MM.1S (cell line): ENCODE measurements around the gene ACCSL.

Experiments
- DNase-seq: peaks from one replicate; pipeline ENCODE4 v3.0.0-alpha.2; 2015
- H2AFZ ChIP-seq: fragments of 300-600 bp; sonication (generic); 2 replicates; pipeline ENCODE4 v1.6.0; 2016; ENCODE audit warnings: antibody characterized with exemption, low read length
- H3F3A ChIP-seq: fragments of 300-600 bp; sonication (generic); 2 replicates; pipeline ENCODE4 v1.6.1; 2016; ENCODE audit warnings: mild to moderate bottlenecking, antibody characterized with exemption, low read length, moderate library complexity, mixed read lengths; ENCODE audit not compliant: insufficient read depth
- H3K27ac ChIP-seq: fragments of 300-600 bp; sonication (generic); 2 replicates; pipeline ENCODE4 v1.5.1; 2016; ENCODE audit warnings: mild to moderate bottlenecking, low read length
- H3K27me3 ChIP-seq: fragments of 300-600 bp; sonication (generic); replicated peaks from 2 replicates; pipeline ENCODE4 v1.6.0; 2016; ENCODE audit warnings: low read length; ENCODE audit not compliant: insufficient read depth
- H3K36me3 ChIP-seq: fragments of 300-600 bp; sonication (generic); replicated peaks from 2 replicates; pipeline ENCODE4 v1.6.1; 2016; ENCODE audit warnings: mild to moderate bottlenecking, low read length, mixed read lengths; ENCODE audit not compliant: insufficient read depth
- H3K4me1 ChIP-seq: fragments of 300-600 bp; sonication (generic); 2 replicates; pipeline ENCODE4 v1.6.1; 2016; ENCODE audit warnings: low read length, mixed read lengths
- H3K4me2 ChIP-seq: fragments of 300-600 bp; sonication (generic); 2 replicates; pipeline ENCODE4 v1.6.0; 2016; ENCODE audit warnings: low read depth, low read length
- H3K4me3 ChIP-seq: fragments of 300-600 bp; sonication (generic); 2 replicates; pipeline ENCODE4 v1.5.1; 2016; ENCODE audit warnings: low read length, mixed read lengths
- H3K79me2 ChIP-seq: fragments of 300-600 bp; sonication (generic); 2 replicates; pipeline ENCODE4 v1.6.1; 2016; ENCODE audit warnings: mixed run types, low read length, mixed read lengths
- H3K9ac ChIP-seq: fragments of 300-600 bp; sonication (generic); 2 replicates; pipeline ENCODE4 v1.6.1; 2016; ENCODE audit warnings: low read length, mixed read lengths
- H3K9me2 ChIP-seq: fragments of 300-600 bp; sonication (generic); replicated peaks from 2 replicates; pipeline ENCODE4 v1.6.1; 2016; ENCODE audit warnings: mild to moderate bottlenecking, low read length, mixed read lengths; ENCODE audit not compliant: insufficient read depth
- H3K9me3 ChIP-seq: fragments of 300-600 bp; sonication (generic); replicated peaks from 2 replicates; pipeline ENCODE4 v1.6.1; 2016; ENCODE audit warnings: mild to moderate bottlenecking, low read length, mixed read lengths; ENCODE audit not compliant: insufficient read depth
- H4K20me1 ChIP-seq: fragments of 300-600 bp; sonication (generic); 2 replicates; pipeline ENCODE4 v1.6.1; 2016; ENCODE audit warnings: mild to moderate bottlenecking, low read length, moderate library complexity, mixed read lengths; ENCODE audit not compliant: insufficient read depth
- EZH2 ChIP-seq: fragments of 300-600 bp; sonication (generic); optimal IDR thresholded peaks from 2 replicates; pipeline ENCODE3; 2017; ENCODE audit warnings: low read depth, mild to moderate bottlenecking, antibody characterized with exemption, low read length, mixed read lengths
- EZH2phosphoT487 ChIP-seq: fragments of 300-600 bp; sonication (generic); IDR thresholded peaks from 2 replicates; pipeline ENCODE4 v1.6.1; 2018; ENCODE audit warnings: antibody characterized with exemption, low read length
- TF ChIP-seq, protein P1 (sequence below): fragments of 300-600 bp; sonication (generic); IDR thresholded peaks from 2 replicates; pipeline ENCODE4 v1.5.1; 2016; ENCODE audit warnings: antibody characterized with exemption, low read length, mixed read lengths

ACCSL gene

GRCh38 chr11:44068180-44068579 lies 20.4 kb downstream of the ACCSL start:
- Histone ChIP-seq H3K27ac (no peak overlapping the region), H3K9ac (no peak overlapping the region)

GRCh38 chr11:44071157-44071556 lies 23.4 kb downstream of the ACCSL start:
- no peaks in the 10 kb centered on the region for H3K4me1 ChIP-seq
- H3K36me3 ChIP-seq = no peaks in the 10 kb centered on the region
- no peaks in the 10 kb centered on the region for H3F3A ChIP-seq
- H4K20me1 ChIP-seq = no peaks in the 10 kb centered on the region
- no peak overlapping the region for H3K4me3 ChIP-seq
- no peaks in the 10 kb centered on the region for H3K27me3 ChIP-seq
- H3K9me2 ChIP-seq = no peaks in the 10 kb centered on the region
- H3K27ac ChIP-seq = no peak overlapping the region
- H2AFZ ChIP-seq = no peak overlapping the region
- DNase-seq = no peak
- TF ChIP-seq, protein P1, sequence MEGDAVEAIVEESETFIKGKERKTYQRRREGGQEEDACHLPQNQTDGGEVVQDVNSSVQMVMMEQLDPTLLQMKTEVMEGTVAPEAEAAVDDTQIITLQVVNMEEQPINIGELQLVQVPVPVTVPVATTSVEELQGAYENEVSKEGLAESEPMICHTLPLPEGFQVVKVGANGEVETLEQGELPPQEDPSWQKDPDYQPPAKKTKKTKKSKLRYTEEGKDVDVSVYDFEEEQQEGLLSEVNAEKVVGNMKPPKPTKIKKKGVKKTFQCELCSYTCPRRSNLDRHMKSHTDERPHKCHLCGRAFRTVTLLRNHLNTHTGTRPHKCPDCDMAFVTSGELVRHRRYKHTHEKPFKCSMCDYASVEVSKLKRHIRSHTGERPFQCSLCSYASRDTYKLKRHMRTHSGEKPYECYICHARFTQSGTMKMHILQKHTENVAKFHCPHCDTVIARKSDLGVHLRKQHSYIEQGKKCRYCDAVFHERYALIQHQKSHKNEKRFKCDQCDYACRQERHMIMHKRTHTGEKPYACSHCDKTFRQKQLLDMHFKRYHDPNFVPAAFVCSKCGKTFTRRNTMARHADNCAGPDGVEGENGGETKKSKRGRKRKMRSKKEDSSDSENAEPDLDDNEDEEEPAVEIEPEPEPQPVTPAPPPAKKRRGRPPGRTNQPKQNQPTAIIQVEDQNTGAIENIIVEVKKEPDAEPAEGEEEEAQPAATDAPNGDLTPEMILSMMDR = no peak
- no peak for TF ChIP-seq EZH2
- TF ChIP-seq EZH2phosphoT487 = no peak
- no peaks in the 10 kb centered on the region for H3K9me3 ChIP-seq
- no peak overlapping the region for H3K9ac ChIP-seq
- H3K4me2 ChIP-seq = no peak overlapping the region
- H3K79me2 ChIP-seq = no peaks in the 10 kb centered on the region

More at GRCh38 chr11:44068180-44068579, 20.4 kb downstream of the ACCSL start:
- no peaks in the 10 kb centered on the region for H3K9me2 ChIP-seq
- no peaks in the 10 kb centered on the region for H3K27me3 ChIP-seq
- no peaks in the 10 kb centered on the region for H3K9me3 ChIP-seq
- no peak overlapping the region for H2AFZ ChIP-seq
- no peaks in the 10 kb centered on the region for H3K4me1 ChIP-seq
- TF ChIP-seq, protein P1 = no peak
- TF ChIP-seq EZH2 (no peak), EZH2phosphoT487 (no peak)
- H3K4me2 ChIP-seq = no peak overlapping the region
- no peak for DNase-seq
- H3K4me3 ChIP-seq = no peak overlapping the region
- no peaks in the 10 kb centered on the region for H3F3A ChIP-seq
- H3K36me3 ChIP-seq = no peaks in the 10 kb centered on the region
- H4K20me1 ChIP-seq = no peaks in the 10 kb centered on the region
- no peaks in the 10 kb centered on the region for H3K79me2 ChIP-seq

- H3K9me2 ChIP-seq = no peaks in the 10 kb centered on the region
- H2AFZ ChIP-seq = no peak overlapping the region
- no peaks in the 10 kb centered on the region for H3K79me2 ChIP-seq
- no peaks in the 10 kb centered on the region for H3K9me3 ChIP-seq
- no peak for DNase-seq
- TF ChIP-seq, protein P1 = no peak
- H3K4me3 ChIP-seq = no peak overlapping the region
- H3K9ac ChIP-seq = no peak overlapping the region
- H3K36me3 ChIP-seq = no peaks in the 10 kb centered on the region
- H3K27me3 ChIP-seq = no peaks in the 10 kb centered on the region
- H3K4me1 ChIP-seq = no peaks in the 10 kb centered on the region
- no peak overlapping the region for H3K4me2 ChIP-seq
- H4K20me1 ChIP-seq = no peaks in the 10 kb centered on the region
- no peaks in the 10 kb centered on the region for H3F3A ChIP-seq
- no peak overlapping the region for H3K27ac ChIP-seq
Measured at GRCh38 chr11:44072757-44073658, 25.2 kb downstream of the ACCSL start.
